NCI-H460 (cell line): ENCODE results near the gene QSOX1. TPM values are rescaled to one million over a fixed set of nuclear protein-coding genes. Genes with fewer than 3 reads are reported as not detected.

ENCODE experiments used
- DNase-seq: peaks from one replicate; pipeline ENCODE4 v3.0.0-alpha.2; 2016; ENCODE audit warnings: low read depth; ENCODE audit errors: extremely low read depth
- total RNA-seq: library from RNA; depleted of rRNA; stranded (reverse); fragments of >200 nt; shearing (Covaris generic); gene quantifications from 2 replicates; pipeline ENCODE4 v1.2.3, GENCODE V29; 2014; rRNA removed

The QSOX1 gene
- total RNA-seq, 1 experiment from 2014 or later: 122 TPM

DNA sequence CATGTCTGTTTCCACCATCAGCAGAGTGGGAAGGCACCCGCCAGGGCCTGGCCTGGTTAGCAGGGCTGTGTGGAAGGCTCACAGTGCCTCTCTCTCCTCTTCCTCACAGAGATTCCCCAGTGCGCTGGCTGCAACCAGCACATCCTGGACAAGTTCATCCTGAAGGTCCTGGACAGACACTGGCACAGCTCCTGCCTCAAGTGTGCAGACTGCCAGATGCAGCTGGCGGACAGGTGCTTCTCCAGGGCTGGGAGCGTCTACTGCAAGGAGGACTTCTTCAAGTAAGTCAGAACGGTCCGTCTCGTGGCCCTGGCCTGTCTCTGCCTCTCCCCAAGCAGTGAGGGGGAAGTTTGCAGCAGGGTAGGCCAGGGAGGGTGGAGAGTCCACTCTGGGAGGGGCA is 93.5 kb downstream of the QSOX1 start:
- no peak for DNase-seq

GRCh38 chr1:180248731-180249681 is 94.3 kb downstream of the QSOX1 start:
- DNase-seq: no peak

DNA sequence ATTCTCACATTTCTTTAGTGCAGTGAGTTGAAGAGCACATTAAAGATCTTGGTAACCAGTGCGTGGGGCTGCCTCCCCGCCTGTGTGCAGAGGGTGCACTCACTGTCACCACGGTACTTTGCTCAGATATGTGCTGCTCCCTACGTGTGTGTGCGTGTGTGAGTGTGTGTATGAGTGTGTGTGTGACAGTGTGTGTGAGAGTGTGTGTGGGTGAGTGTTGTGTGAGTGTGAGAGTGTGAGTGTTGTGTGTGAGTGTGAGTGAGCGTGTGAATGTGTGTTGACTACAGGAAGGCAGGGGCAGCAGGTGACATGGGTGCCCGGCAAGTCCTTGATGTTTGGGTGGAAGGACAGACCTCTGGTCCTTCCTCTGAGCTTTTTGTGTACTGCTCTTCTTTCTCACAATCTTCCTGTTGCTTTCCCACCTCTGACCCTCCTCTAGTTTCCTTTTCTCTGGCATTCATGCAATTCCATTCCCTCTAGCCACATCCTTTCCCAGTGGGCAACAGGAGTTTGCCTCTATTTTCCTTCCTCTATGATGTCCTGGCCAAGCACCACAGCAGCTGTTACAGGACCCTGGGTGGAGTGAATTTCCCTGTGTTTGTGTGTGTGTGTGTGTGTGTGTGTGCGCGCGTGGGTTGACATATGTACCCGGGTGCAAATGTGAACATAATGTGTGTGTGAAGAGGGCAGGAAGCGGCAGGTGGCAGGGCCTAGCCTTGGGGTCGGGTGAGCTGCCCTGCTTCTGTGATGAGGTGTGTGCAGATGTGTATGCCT is 95.2 kb downstream of the QSOX1 start:
- DNase-seq: no peak

- no peak for DNase-seq
These were observed 95.8 kb downstream of the QSOX1 start for GRCh38 chr1:180250499-180250770.

- no peak for DNase-seq
These were observed 96.3 kb downstream of the QSOX1 start for GRCh38 chr1:180250883-180251509.

DNA sequence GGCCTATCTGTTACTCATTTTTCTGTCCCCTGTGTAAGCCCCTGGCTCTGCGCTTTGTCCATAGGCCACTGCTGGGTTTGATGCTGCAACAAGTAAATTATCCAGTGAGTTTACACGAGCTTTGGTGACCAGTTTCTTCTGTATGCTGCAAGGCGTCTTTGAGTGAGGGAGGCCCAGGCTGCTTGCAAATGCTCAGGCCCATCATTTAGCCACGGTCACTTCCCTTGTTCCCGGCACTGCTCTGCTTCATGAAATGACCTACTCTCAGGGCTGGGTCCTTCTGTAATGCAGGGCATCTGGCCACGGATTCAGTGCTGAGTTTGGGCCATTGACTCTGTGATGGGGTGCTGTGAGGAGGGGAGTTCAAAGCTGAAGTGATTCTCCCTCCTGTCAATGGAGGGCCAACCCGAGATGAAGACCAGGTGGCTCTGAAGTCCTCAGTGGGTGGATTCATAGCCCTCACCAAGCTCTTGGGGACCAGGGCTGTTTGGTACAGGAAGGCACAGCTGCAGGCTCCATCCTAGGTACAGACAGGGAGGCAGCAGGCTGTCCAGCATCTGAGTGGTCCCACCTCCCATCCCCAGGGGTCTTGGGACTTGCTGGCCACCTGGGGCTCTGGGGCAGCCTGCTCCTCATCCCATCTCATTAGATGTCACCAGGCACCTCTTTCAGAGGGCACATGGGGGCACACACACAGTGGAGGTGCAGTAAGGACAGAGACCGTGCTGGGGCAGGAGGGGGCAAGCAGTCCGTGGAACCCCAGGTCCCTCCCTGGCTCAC is 97.0 kb downstream of the QSOX1 start:
- DNase-seq: no peak

DNA sequence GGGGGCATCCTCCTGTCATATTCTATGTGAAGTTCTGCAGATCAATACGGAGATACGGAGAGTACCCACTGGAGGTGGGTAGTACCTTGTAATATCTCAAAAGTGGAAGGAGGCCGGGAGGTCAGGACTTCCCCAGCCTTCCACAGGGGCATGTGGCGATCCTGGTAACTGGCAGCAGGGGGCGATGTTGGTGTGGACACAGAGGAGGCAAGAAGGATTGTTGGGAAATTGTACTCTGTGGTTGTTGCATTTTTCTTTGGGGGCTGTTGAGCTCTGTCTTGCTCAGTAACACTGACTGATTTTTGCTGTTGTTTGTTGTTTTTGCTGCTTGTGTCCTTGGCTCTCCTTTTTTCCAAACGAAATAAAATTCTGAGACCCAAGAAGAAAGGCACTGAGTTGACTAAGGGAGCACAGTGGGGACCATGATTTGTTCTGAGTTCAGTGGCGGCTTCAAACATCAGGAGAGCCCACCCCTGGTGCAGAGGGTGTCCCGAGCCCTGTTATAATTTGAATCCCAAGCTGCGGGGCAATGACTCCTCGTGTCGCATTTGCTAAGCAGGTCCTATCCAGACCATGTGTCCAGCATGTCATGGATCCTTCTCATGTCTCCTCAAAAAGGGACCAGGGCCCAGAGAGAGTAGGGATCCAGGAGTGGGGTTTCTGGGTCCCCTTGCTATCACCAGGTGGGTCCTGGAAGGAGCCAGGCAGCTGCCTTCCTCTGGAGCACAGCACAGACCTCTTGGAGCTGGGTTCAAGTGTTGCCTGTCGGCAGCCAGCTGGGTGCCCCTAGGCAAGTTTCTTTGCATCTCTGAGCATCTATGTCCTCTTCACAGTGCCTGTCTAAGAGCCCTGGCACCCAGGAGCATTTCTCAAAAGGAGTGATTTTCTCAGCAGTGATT is 98.2 kb downstream of the QSOX1 start:
- DNase-seq: peak; percentile 78

Other genes with a start within 250 kb of the QSOX1 start
- 52.0 and 54.7 TPM in 2 replicates for gene CEP350, start 200.1 kb upstream of the QSOX1 start, total RNA-seq
- 0.29 and 0.79 TPM in 2 replicates for gene LHX4, start 75.4 kb downstream of the QSOX1 start, total RNA-seq